GM12892 (cell line): ENCODE data around the gene SLC25A45.

Experiments
- POLR2A ChIP-seq: IDR thresholded peaks from 2 replicates; pipeline ENCODE4 v1.6.1; 2011; ENCODE audit warnings: low read depth, low read length, control low read depth
- POLR2AphosphoS5 ChIP-seq: IDR thresholded peaks from 2 replicates; pipeline ENCODE4 v1.6.1; 2011; ENCODE audit warnings: low read depth, low read length, control low read depth

GRCh38 chr11:65357856-65358356 is 24.5 kb downstream of the SLC25A45 start:
- TF ChIP-seq POLR2AphosphoS5 (no peak), POLR2A (no peak)
